Trophoblast cell (in vitro differentiated cells and primary cell): ENCODE data around the gene MST1R. TPM values are rescaled to one million over a fixed set of nuclear protein-coding genes. Genes with fewer than 3 reads are reported as not detected.

ENCODE experiments used
- DNase-seq, 2 donors: peaks; one replicate each; pipeline ENCODE4 v3.0.0-alpha.2; 2016
- H2AFZ ChIP-seq: 2 replicates; pipeline ENCODE4 v1.6.1; 2013; ENCODE audit warnings: low read length, moderate library complexity, mild to moderate bottlenecking; ENCODE audit not compliant: insufficient read depth, poor library complexity
- H2AK5ac ChIP-seq: 2 replicates; pipeline ENCODE4 v1.6.1; 2013; ENCODE audit warnings: mild to moderate bottlenecking, low read length
- H2BK120ac ChIP-seq: 2 replicates; pipeline ENCODE4 v1.6.1; 2013; ENCODE audit warnings: low read length, mild to moderate bottlenecking, moderate library complexity; ENCODE audit not compliant: insufficient read depth, poor library complexity
- H2BK12ac ChIP-seq: 2 replicates; pipeline ENCODE4 v1.6.1; 2013; ENCODE audit warnings: mild to moderate bottlenecking, low read length, moderate library complexity
- H2BK5ac ChIP-seq: 2 replicates; pipeline ENCODE4 v1.6.1; 2013; ENCODE audit warnings: low read length, low read depth, moderate library complexity, mild to moderate bottlenecking; ENCODE audit not compliant: poor library complexity
- H3K14ac ChIP-seq: 2 replicates; pipeline ENCODE4 v1.6.1; 2013; ENCODE audit warnings: mild to moderate bottlenecking, low read length
- H3K18ac ChIP-seq: 2 replicates; pipeline ENCODE4 v1.6.1; 2013; ENCODE audit warnings: mild to moderate bottlenecking, low read length
- H3K23ac ChIP-seq: 2 replicates; pipeline ENCODE4 v1.6.1; 2013; ENCODE audit warnings: low read length
- H3K27ac ChIP-seq: 2 replicates; pipeline ENCODE4 v1.5.1; 2013; ENCODE audit warnings: low read depth, mild to moderate bottlenecking, inconsistent platforms, low read length, moderate library complexity
- H3K27me3 ChIP-seq: 2 replicates; pipeline ENCODE4 v1.6.1; 2013; ENCODE audit warnings: inconsistent platforms, mild to moderate bottlenecking, low read length, moderate library complexity; ENCODE audit not compliant: insufficient read depth
- H3K36me3 ChIP-seq, 2 experiments: 1 replicate in 1 of 2; 2 replicates in 1 of 2; pipeline ENCODE4 v1.6.1; 2013; ENCODE audit warnings: low read length in 2 of 2, mild to moderate bottlenecking in 2 of 2, moderate library complexity in 1 of 2; ENCODE audit not compliant: insufficient read depth in 2 of 2, control insufficient read depth in 1 of 2
- H3K4ac ChIP-seq: 2 replicates; pipeline ENCODE4 v1.6.1; 2013; ENCODE audit warnings: low read depth, mild to moderate bottlenecking, low read length, moderate library complexity
- H3K4me1 ChIP-seq, 2 experiments: 1 replicate in 1 of 2; 2 replicates in 1 of 2; pipeline ENCODE4 v1.6.1; 2013; ENCODE audit warnings: low read length in 2 of 2, mild to moderate bottlenecking in 2 of 2, moderate library complexity in 1 of 2; ENCODE audit not compliant: insufficient read depth in 2 of 2, control insufficient read depth in 1 of 2
- H3K4me2 ChIP-seq: 2 replicates; pipeline ENCODE4 v1.6.1; 2013; ENCODE audit warnings: inconsistent platforms, mild to moderate bottlenecking, low read length, moderate library complexity
- H3K4me3 ChIP-seq: 2 replicates; pipeline ENCODE4 v1.5.1; 2013; ENCODE audit warnings: mild to moderate bottlenecking, low read depth, low read length, inconsistent platforms
- H3K79me1 ChIP-seq: one replicate; pipeline ENCODE4 v1.6.1; 2013; ENCODE audit warnings: low read length
- H3K79me2 ChIP-seq: 2 replicates; pipeline ENCODE4 v1.6.1; 2013; ENCODE audit warnings: low read length, mild to moderate bottlenecking; ENCODE audit not compliant: control insufficient read depth, insufficient read depth, poor library complexity
- H3K9ac ChIP-seq: 2 replicates; pipeline ENCODE4 v1.6.1; 2013; ENCODE audit warnings: mild to moderate bottlenecking, low read length
- H3K9me3 ChIP-seq: 2 replicates; pipeline ENCODE4 v1.6.1; 2013; ENCODE audit warnings: low read depth, mild to moderate bottlenecking, control low read depth, inconsistent platforms, low read length; ENCODE audit not compliant: insufficient read depth
- H4K12ac ChIP-seq: 2 replicates; pipeline ENCODE4 v1.6.1; 2013; ENCODE audit warnings: low read depth, mild to moderate bottlenecking, low read length, moderate library complexity
- H4K8ac ChIP-seq: 2 replicates; pipeline ENCODE4 v1.6.1; 2013; ENCODE audit warnings: low read depth, mild to moderate bottlenecking, low read length, moderate library complexity
- H4K91ac ChIP-seq: one replicate; pipeline ENCODE4 v1.6.1; 2013; ENCODE audit warnings: low read depth, mild to moderate bottlenecking, low read length, moderate library complexity
- WGBS: extraction: QIAGEN DNeasy Blood & Tissue Kit; methylation state at CpG from one replicate; pipeline ENCODE4 v1.1.7; 2013; ENCODE audit warnings: missing lambda C conversion rate; ENCODE audit not compliant: insufficient read length, insufficient coverage; ENCODE audit errors: extremely low coverage; 5-methylcytosine and 5-hydroxymethylcytosine counted together
- polyA plus RNA-seq: library from polyadenylated mRNA; stranded (reverse); fragments of 200-250 nt; gene quantifications from 2 replicates; pipeline ENCODE4 v1.2.3, GENCODE V29; 2013

Gene MST1R
- 0.29 and 0.37 TPM in 2 replicates for polyA plus RNA-seq

DNA sequence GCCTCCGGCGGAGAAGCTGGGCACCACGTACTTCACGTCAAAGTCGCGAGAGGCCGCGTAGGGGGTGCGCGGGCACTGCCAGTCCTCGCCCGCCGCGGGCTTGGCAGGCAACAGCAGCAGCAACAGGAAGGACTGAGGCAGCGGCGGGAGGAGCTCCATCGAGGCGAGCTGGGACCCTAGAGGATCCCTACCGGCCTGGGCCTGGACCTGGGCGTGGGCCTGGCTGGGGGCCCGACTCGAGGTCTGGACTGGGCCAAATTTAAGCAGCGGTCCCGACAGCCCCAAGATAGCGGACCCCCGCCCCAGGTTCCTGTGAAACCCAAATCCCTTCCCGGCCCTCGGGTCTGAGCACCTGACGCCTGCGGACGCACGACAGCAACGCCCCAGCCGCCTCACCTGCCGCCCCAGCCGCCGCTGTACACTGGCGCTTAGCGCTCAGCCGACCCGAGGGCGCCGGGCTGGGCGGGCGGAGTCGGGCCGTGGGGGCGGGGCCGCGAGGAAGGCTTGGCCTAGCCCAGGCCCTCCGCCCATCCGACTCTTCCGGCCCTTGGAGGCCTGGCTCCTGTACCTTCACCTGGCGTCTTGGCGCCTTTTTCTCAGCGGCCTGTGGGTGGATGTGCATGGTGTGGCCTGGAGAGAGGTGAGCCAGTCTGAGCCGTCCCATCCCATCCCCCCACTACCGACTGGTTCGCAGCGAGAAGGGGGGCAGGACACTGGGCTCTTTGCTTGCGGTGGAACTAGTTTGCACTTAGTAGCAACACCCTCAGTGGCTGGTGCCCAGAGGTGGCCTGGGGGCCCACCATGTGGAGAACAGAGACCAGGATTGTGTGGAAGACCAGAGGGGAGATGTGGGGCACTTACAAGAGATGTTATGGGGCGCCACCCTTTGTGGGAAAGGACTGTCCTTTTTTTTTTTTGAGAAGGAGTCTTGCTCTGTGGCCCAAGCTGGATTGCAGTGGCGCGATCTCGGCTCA is at the start of gene MST1R:
Gene MST1R, minus strand, starts transcription at position 423 of the 974 bp plus-strand sequence. Its CDS starts 264 bp downstream, at position 159.
- H3K4me3 ChIP-seq: no peak within 1 kb of the TSS
- H3K4ac ChIP-seq: no peak within 1 kb of the TSS
- no peaks in the 10 kb centered on the region for H3K79me2 ChIP-seq
- no peak within 1 kb of the TSS for H2BK120ac ChIP-seq
- peak within 1 kb of the TSS; percentile 51 for H3K4me2 ChIP-seq
- peak within 1 kb of the TSS; percentile 38 for H2BK12ac ChIP-seq
- H3K9me3 ChIP-seq: peaks cover 2% of the 10 kb centered on the region
- WGBS: no CpG with 5 or more reads among the region's 65 CpGs
- H3K18ac ChIP-seq: no peak within 1 kb of the TSS
- peak; percentile 74 to 85 for DNase-seq
- no peak within 1 kb of the TSS for H2AK5ac ChIP-seq
- H2BK5ac ChIP-seq: no peak within 1 kb of the TSS
- peaks cover 0 to 2% of the 10 kb centered on the region in 2 experiments for H3K36me3 ChIP-seq
- H3K14ac ChIP-seq: no peak within 1 kb of the TSS
- H4K91ac ChIP-seq: no peak within 1 kb of the TSS
- H4K12ac ChIP-seq: no peak within 1 kb of the TSS
- no peak within 1 kb of the TSS for H2AFZ ChIP-seq
- no peak within 1 kb of the TSS for H3K27ac ChIP-seq
- H3K23ac ChIP-seq: no peak within 1 kb of the TSS
- H3K9ac ChIP-seq: no peak within 1 kb of the TSS
- no peaks in the 10 kb centered on the region for H3K79me1 ChIP-seq
- H3K27me3 ChIP-seq: no peaks in the 10 kb centered on the region
- H4K8ac ChIP-seq: peak within 1 kb of the TSS; percentile 15
- peaks cover 5 to 10% of the 10 kb centered on the region in 2 experiments for H3K4me1 ChIP-seq

DNA sequence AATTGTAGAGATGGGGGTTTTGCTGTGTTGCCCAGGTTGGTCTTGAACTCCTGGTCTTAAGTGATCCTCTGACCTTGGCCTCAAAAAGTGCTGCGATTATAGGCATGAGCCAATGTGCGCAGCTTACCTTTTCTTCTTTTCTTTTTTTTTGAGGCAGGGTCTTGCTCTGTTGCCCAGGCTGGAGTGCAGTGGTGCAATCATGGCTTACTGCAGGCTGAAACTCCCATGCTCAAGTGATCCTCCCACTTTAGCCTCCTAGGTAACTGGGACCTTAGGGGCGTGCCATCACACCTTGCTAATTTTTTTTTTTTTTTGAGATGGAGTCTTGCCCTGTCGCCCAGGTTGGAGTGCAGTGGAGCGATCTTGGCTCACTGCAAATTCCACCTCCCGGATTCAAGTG is 49.3 kb upstream of the MST1R start:
- Histone ChIP-seq H3K4me1 (no peaks in the 10 kb centered on the region), H3K18ac (no peak overlapping the region), H2BK120ac (no peak overlapping the region), H4K8ac (no peak overlapping the region), H3K14ac (no peak overlapping the region), H3K23ac (no peak overlapping the region), H2BK5ac (no peak overlapping the region), H3K4me2 (no peak overlapping the region), H2AFZ (no peak overlapping the region), H3K4me3 (no peak overlapping the region), H3K79me1 (no peaks in the 10 kb centered on the region), H3K4ac (peak overlapping the region; percentile 33), H3K36me3 (peaks cover 0 to 4% of the 10 kb centered on the region in 2 experiments), H2BK12ac (no peak overlapping the region), H3K9ac (no peak overlapping the region), H4K91ac (no peak overlapping the region), H2AK5ac (no peak overlapping the region), H3K79me2 (peaks cover 14% of the 10 kb centered on the region), H3K27me3 (no peaks in the 10 kb centered on the region), H4K12ac (no peak overlapping the region), H3K9me3 (no peaks in the 10 kb centered on the region), H3K27ac (no peak overlapping the region)
- no peak for DNase-seq
- no CpG with 5 or more reads among the region's 6 CpGs for WGBS

DNA sequence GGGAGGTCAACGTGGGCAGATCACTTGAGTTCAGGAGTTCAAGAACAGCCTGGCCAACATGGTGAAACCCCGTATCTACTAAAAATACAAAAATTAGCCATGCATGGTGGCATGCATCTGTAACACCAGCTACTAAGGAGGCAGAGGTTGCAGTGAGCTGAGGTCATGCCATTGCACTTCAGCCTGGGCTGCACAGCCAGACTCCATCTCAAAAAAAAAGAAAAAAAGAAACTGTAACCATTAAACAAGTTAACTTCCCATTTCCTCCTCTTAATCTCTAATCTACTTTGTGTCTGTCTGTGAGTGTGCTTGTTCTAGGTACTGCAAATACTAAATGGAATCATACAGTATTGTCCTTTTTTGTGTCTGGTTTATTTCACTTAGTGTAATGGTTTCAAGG is 39.0 kb upstream of the MST1R start:
- WGBS: no CpG with 5 or more reads among the region's 2 CpGs
- Histone ChIP-seq H3K23ac (no peak overlapping the region), H3K36me3 (peaks cover 2 to 3% of the 10 kb centered on the region in 2 experiments), H4K8ac (no peak overlapping the region), H2BK120ac (no peak overlapping the region), H3K27me3 (no peaks in the 10 kb centered on the region), H3K4me1 (peaks cover 0 to 5% of the 10 kb centered on the region in 2 experiments), H3K4me3 (no peak overlapping the region), H2AFZ (no peak overlapping the region), H2BK5ac (no peak overlapping the region), H3K18ac (no peak overlapping the region), H4K12ac (no peak overlapping the region), H3K27ac (no peak overlapping the region), H3K14ac (no peak overlapping the region), H2AK5ac (no peak overlapping the region), H3K4ac (peak overlapping the region; percentile 33), H3K9me3 (no peaks in the 10 kb centered on the region), H3K79me2 (peaks cover 19% of the 10 kb centered on the region), H3K4me2 (no peak overlapping the region), H3K9ac (no peak overlapping the region), H2BK12ac (no peak overlapping the region), H3K79me1 (peaks cover 7% of the 10 kb centered on the region), H4K91ac (no peak overlapping the region)
- no peak for DNase-seq

DNA sequence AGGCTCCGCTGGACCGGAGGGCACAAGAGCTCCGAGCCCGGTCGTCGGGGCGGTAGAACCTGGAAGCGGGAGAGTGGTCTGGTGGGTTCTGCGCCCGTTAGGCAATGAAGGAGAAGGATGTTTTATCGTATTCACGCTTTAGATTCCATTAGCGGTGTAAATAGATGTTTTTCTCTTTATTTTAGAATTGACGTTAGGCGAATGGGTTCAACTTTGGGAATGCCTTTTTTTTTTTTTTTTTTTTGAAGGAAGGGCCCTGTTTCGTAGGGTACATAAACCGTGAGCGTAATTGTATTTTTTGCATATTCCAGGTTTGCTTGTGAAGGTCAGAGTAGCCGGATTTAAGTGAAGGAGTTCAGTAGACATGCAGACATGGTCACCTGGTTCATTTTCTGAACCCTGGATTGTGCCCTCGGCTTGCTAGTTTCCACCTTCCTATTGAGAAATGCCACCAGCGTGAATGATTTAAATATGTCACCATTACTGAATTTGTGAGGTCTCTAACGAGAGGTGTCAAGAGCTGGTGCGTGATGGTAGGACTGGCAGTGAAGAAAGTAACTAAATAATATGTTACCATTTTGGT is 37.1 kb upstream of the MST1R start:
- WGBS: no CpG with 5 or more reads among the region's 23 CpGs

More for the DNA sequence above, 37.1 kb upstream of the MST1R start:
- Histone ChIP-seq H2AFZ (peak overlapping the region; percentile 58), H3K79me1 (peaks cover 7% of the 10 kb centered on the region), H3K23ac (no peak overlapping the region), H4K91ac (peak overlapping the region; percentile 28), H3K4me3 (peak overlapping the region; percentile 88), H3K4me2 (peak overlapping the region; percentile 65), H3K9me3 (no peaks in the 10 kb centered on the region), H3K14ac (peak overlapping the region; percentile 73), H3K36me3 (peaks cover 0 to under 1% of the 10 kb centered on the region in 2 experiments), H2BK120ac (peak overlapping the region; percentile 40), H3K27me3 (no peaks in the 10 kb centered on the region), H4K8ac (peak overlapping the region; percentile 89), H3K79me2 (peaks cover 15% of the 10 kb centered on the region), H2BK5ac (peak overlapping the region; percentile 20), H3K9ac (peak overlapping the region; percentile 95), H4K12ac (peak overlapping the region; percentile 36), H3K4ac (peak overlapping the region; percentile 95), H3K4me1 (peaks cover 0 to 5% of the 10 kb centered on the region in 2 experiments), H3K27ac (peak overlapping the region; percentile 90), H2AK5ac (no peak overlapping the region), H3K18ac (peak overlapping the region; percentile 49), H2BK12ac (no peak overlapping the region)
- DNase-seq: peak in 1 of 2 donors; percentile 21
